Posterior vena cava (tissue), 2 donors: ENCODE data around the gene ZNF689. TPM values are rescaled to one million over a fixed set of nuclear protein-coding genes. Genes with fewer than 3 reads are reported as not detected.
"Not testable (repeated sequence)": the region's sequence is repeated elsewhere in the genome, so short reads cannot be mapped to it uniquely, and the experiment has no call there.

Experiments used
- DNase-seq: peaks from one replicate; pipeline ENCODE4 v3.0.0-alpha.2; 2020; ENCODE audit warnings: low spot score
- intact Hi-C, 2 donors: fragments of 100-400 bp; cut with DNase I; formaldehyde crosslinking; loops; one replicate each; pipeline versions ENCODE4 v1.14.1 to v1.14.2; 2022 to 2023
- total RNA-seq, 2 donors: library from RNA; stranded (reverse); fragmentation: NEBNext Ultra II Directional; extraction: Animal tissue kit (Norgen Biotek cat#: 25700); gene quantifications; one replicate each; pipeline ENCODE4 v1.2.1, GENCODE V29; 2021
- donor health status: DM: yes; HTN: yes; CAD: no.
- donor health status: DM: yes; HTN: yes; CAD: no.

ZNF689 gene
- total RNA-seq, 2 donors from 2014 or later: 6.9 to 7.1 TPM

- no peak for DNase-seq
- intact Hi-C loops: no loop called here
Observed at GRCh38 chr16:30641378-30641982, 31.3 kb upstream of the ZNF689 start.

GRCh38 chr16:30637944-30638343, 27.8 kb upstream of the ZNF689 start:
- intact Hi-C loops: loop anchor here in 1 of 2 donors (10.0 kb wide), 1 partner anchor 53 kb away; the partner anchor contains the start of gene ZNF785
- no peak for DNase-seq

DNA sequence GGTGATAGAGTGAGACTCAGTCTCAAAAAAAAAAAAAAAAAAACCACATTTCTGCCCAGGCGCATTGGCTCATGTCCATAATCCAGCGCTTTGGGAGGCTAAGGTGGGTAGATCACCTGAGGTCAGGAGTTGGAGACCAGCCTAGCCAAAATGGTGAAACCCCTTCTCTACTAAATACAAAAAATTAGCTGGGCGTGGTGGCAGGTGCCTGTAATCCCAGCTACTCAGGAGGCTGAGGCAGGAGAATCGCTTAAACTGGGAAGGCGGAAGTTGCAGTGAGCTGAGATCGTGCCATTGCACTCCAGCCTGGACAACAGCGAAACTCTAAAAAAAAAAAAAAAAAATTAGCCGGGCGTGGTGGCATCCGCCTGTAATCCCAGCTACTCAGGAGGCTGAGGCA, 26.9 kb upstream of the ZNF689 start:
- DNase-seq: not testable (repeated sequence)
- intact Hi-C loops: loop anchor here in 1 of 2 donors (10.0 kb wide), 1 partner anchor 52 kb away; the partner anchor contains the start of gene ZNF785

GRCh38 chr16:30636599-30636998, 26.4 kb upstream of the ZNF689 start:
- intact Hi-C loops: loop anchor here in 1 of 2 donors (10.0 kb wide), 1 partner anchor 52 kb away; the partner anchor contains the start of gene ZNF785
- no peak for DNase-seq

- intact Hi-C loops: loop anchor here in 1 of 2 donors (10.0 kb wide), 1 partner anchor 49 kb away; the partner anchor contains the start of gene ZNF785
- DNase-seq: no peak
Observed at GRCh38 chr16:30633526-30633925, 23.3 kb upstream of the ZNF689 start.

DNA sequence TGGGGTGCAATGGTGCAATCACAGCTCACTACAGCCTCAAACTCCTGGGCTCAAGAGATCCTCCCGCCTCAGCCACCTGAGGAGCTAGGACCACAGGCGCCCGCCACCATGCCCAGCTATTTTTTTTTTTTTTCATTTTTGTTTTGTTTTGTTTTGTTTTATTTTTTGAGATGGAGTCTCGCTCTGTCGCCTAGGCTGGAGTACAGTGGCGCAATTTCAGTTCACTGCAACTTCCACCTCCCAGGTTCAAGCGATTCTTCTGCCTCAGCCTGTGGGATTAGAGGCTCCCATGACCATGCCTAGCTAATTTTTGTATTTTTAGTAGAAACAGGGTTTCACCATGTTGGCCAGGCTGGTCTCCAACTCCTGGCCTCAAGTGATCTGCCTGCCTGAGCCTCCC, 22.3 kb upstream of the ZNF689 start:
- intact Hi-C loops: loop anchor here in 1 of 2 donors (10.0 kb wide), 1 partner anchor 48 kb away; the partner anchor contains the start of gene ZNF785

DNA sequence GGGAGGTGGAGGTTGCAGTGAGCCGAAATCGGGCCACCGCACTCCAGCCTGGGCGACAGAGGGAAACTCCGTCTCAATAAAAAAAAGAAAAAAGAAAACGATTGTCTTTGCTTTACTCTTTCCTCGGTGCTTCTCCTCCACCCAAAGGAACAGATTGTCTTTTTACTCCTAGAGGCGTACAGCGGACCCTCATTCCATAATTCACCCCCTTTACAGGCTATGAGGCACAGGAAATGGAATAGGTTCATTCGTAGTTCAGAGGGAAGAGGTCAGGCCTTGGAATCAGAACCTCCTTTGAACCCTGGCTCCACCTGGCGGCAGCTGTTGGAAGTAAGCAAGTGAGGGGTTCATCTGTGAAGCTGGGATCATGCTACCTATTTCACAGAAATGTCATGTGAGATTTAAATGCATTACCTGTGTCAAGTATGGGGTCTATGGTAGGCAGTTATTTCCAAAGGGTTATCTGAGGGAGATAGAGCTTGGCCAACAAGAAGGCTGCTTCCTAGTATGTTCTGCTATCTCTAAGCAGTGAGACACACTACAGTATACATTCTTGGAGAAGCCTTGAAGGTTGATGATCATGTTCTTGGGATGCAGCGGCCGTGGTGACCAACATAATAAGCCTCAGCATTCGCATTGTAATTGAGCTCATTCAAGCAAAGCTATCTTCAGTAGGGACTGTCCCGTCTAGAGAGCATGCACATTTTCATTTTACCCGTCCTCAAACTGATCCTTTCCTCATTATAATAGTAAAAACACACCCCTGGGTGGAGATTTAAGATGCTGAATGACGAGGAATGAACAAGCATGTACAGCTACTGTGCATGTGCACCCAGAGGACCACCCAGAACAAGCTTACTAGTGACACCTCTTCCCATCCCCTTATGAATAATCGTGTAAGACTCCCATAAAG, 18.7 kb upstream of the ZNF689 start:
- DNase-seq: peak; percentile 95
- intact Hi-C loops: loop anchor here in 1 of 2 donors (1.0 to 5.0 kb wide), 2 partner anchors 15 to 48 kb away; no protein-coding TSS in a partner anchor

More for the DNA sequence above, 22.3 kb upstream of the ZNF689 start:
- not testable (repeated sequence) for DNase-seq

- intact Hi-C loops: loop anchor here in 1 of 2 donors (5.0 kb wide), 1 partner anchor 51 kb away; no protein-coding TSS in a partner anchor
- DNase-seq: no peak
Observed at GRCh38 chr16:30626236-30626635, 16.0 kb upstream of the ZNF689 start.

DNA sequence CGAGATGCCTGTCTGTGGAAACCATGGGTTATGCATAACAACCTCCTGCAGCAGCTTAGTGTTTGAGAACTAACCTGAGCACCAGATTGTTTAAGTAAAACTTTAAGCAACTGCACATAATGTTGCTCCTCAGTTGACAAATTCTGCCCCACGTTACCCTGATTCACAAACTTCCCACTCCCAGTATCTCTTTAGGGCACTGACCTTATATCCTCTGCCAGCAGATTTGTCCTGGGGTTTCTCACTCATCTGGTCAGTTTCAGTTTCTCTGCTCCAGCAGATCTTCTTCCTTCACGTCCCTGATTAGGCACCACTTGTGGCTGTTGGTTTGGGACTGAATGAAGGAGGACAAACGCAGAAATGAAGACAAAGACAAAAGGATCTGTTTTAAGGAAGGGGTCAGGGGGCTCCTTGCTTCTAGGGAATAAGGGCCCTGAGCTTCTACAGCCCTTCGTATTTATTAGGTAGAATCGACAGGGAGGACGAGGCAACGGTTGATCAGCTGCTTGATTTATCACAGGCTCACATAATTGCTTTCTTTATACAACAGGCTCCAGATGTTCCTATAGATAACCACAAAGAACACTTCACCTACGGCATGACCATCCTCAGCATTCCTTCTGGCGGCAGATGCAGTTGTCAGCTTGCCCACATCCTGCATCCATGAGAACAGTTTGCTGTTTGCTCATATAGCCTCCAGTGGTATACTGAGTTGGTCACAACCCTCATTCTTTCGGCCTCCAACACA, 13.5 kb upstream of the ZNF689 start:
- intact Hi-C loops: no loop called here
- DNase-seq: no peak

DNA sequence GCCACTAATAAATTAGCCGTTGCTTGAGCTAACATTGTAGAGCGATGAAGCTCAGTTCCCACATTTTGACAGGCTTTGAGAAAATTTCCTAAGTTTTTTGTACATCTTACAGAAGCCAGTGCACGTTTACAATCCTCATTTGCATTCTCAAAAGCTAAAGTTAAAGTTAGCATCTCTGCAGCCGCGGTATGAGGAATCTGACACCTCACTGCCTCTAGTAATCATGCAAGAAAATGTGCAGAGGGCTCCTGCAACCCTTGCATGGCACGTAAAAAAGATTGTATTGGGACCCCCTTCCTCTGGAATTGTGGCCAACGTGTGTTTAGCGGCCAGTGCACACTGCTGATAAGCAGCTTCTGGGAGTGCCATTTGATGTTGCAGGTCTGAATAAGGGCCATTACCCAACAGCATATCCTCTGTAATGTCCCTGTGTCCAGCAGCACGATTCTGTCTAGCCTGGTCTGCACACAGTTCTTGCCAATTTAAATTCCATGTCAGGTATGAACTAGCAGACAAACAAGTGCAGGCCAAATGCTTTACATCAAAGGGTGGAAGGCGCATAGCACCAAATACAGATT, 12.4 kb upstream of the ZNF689 start:
- no peak for DNase-seq
- intact Hi-C loops: no loop called here

DNA sequence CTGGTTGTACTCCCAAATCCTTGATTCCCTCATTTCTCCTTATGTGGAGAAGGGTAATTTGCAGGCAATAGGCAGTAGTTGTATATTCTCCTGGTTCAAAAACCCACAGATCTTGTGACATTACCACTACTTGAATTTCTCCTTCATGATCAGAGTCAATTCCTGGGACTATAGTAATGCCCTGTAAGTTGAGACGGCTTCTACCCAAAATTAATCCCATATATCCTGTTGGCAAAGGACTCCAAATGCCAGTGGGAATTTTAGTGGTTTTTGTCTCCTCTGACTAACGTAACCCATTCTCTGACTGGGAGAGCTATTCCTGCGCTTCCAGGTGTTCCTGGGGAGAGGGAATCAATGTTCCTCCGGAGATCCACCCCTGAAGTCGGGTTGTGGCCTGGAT, 11.6 kb upstream of the ZNF689 start:
- intact Hi-C loops: no loop called here
- no peak for DNase-seq

- intact Hi-C loops: no loop called here
- DNase-seq: no peak
Observed at GRCh38 chr16:30620169-30620568, 10.0 kb upstream of the ZNF689 start.

- intact Hi-C loops: no loop called here
Observed at GRCh38 chr16:30619638-30620037, 9.4 kb upstream of the ZNF689 start.

DNA sequence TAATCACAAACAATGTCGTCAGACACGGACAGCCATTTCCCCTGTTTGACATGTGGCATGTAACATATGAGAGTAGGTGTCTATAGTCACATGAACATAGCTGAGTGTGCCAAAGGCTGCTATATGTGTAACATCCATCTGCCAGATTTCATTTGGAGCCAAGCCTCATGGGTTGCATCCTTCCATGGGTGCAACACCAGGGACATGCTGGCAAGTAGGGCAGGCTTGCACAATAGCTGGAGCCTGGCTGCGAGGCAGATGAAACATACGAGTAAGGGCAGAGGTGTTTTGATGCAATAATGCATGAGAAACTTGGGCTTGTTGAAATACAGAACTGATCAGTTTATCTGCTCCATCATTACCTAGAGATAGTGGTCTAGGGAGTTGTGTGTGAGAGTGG, 9.0 kb upstream of the ZNF689 start:
- no peak for DNase-seq
- intact Hi-C loops: no loop called here

More at GRCh38 chr16:30619638-30620037, 9.4 kb upstream of the ZNF689 start:
- no peak for DNase-seq

DNA sequence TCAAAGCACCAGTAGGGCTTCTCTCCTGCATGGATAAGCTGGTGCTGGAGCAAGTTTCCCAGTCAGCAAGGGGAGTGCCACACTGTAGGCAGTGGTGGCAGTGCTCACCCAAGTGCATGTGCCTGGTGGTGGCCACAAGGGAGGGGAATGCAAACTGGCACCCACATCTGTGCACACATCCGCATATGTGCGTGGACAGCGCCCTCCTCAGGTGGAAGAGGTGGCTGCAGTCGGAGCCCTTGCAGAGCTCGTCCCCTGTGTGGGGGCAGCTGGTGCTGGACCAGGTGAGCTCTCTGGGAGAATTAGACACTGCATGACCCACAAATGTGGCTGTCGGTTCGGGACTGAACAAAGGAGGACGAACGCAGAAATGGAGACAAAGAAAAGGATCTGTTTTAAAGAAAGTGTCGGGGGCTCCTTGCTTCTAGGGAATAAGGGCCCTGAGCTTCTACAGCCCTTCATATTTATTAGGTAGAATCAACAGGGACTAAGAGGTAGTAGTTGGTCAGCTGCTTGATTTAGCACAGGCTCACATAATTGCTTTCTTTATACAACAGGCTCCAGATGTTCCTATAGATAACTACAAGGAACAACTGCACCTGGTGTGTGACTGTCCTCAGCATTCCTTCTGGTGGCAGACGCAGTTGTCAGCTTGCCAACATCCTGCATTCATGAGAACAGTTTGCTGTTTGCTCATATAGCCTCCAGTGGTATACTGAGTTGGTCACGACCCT, 5.3 kb upstream of the ZNF689 start:
- intact Hi-C loops: no loop called here
- peak; percentile 79 for DNase-seq

- intact Hi-C loops: no loop called here
- DNase-seq: peak; percentile 90
Observed at GRCh38 chr16:30609002-30609925, 925 bp downstream of the ZNF689 start.

DNA sequence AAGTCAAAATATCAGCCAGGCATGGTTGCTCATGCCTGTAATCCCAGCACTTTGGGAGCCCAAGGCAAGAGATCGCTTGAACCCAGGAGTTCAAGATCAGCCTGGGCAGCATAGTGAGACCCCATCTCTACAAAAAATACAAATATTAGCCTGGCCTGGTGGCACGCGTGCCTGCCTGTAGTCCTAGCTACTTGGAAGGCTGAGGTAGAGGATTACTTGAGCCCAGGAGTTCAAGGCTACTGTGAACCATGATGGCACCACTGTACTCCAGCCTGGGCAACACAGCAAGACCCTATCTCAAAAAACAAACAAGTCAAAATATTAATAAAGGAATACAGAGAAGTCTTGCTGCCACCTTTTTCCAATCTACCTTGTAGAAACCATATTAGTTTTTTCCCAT, 4.2 kb downstream of the ZNF689 start:
- intact Hi-C loops: no loop called here
- no peak for DNase-seq
